SW480 (cell line): ENCODE measurements around the gene FBXL19.

Source experiments
- DNase-seq: peaks from one replicate; pipeline ENCODE4 v3.0.0-alpha.2; 2016; ENCODE audit warnings: low spot score

FBXL19 gene

GRCh38 chr16:30986129-30986991 lies 63.0 kb downstream of the FBXL19 start:
- DNase-seq = no peak

GRCh38 chr16:30987581-30988190 lies 64.3 kb downstream of the FBXL19 start:
- DNase-seq = no peak

- no peak for DNase-seq
Measured at GRCh38 chr16:30989469-30990047, 66.2 kb downstream of the FBXL19 start.

GRCh38 chr16:30990105-30990504 lies 66.7 kb downstream of the FBXL19 start:
- DNase-seq = no peak

GRCh38 chr16:30991052-30991451 lies 67.7 kb downstream of the FBXL19 start:
- no peak for DNase-seq

- DNase-seq = no peak
Measured at GRCh38 chr16:30992276-30992780, 69.0 kb downstream of the FBXL19 start.

GRCh38 chr16:30992931-30993816 lies 69.8 kb downstream of the FBXL19 start:
- no peak for DNase-seq

- DNase-seq = no peak
Measured at GRCh38 chr16:30995927-30996323, 72.6 kb downstream of the FBXL19 start.

GRCh38 chr16:30996324-30996984 lies 73.1 kb downstream of the FBXL19 start:
- peak; percentile 50 for DNase-seq

- DNase-seq = peak; percentile 81
Measured at GRCh38 chr16:30996985-30997724, 73.8 kb downstream of the FBXL19 start.

- peak; percentile 57 for DNase-seq
Measured at GRCh38 chr16:30997725-30998711, 74.6 kb downstream of the FBXL19 start.
